Measurements from ENCODE around the gene PDGFA.

The PDGFA gene

GRCh38 chr7:468681-469562 lies 50.7 kb downstream of the PDGFA start:
- Histone ChIP-seq H4K20me1 (ENCODE audit: insufficient read depth, low read length) (no peaks in the 10 kb centered on the region), H3K9me3 (ENCODE audit: insufficient read depth, low read length, severe bottlenecking) (no peaks in the 10 kb centered on the region), H3K27me3 (ENCODE audit: insufficient read depth, low read length, poor library complexity) (no peaks in the 10 kb centered on the region), H3K9ac (ENCODE audit: low read depth, low read length) (no peak overlapping the region), H3K4me3 (ENCODE audit: low read depth in 1 of 2, low read length in 2 of 2) (no peak overlapping the region), H3K4me1 (ENCODE audit: insufficient read depth, low read length) (no peaks in the 10 kb centered on the region), H3K4me2 (ENCODE audit: insufficient read depth, low read length) (no peak overlapping the region), H3K36me3 (ENCODE audit: insufficient read depth, low read length) (no peaks in the 10 kb centered on the region), H3K27ac (ENCODE audit: low read length) (no peak overlapping the region), H3K79me2 (ENCODE audit: insufficient read depth, low read length) (no peaks in the 10 kb centered on the region), H2AFZ (ENCODE audit: low read depth, low read length) (no peak overlapping the region)
- no peak for ATAC-seq (ENCODE audit: insufficient read depth, low read depth)
- TF ChIP-seq EZH2 (IDR thresholded peaks at IDR 0.05; ENCODE audit: borderline replicate concordance, low read depth, low read length, severe bottlenecking) (no peak), CTCF (IDR thresholded peaks at IDR 0.05; ENCODE audit: borderline replicate concordance, extremely low read depth, low read length, poor library complexity, severe bottlenecking) (no peak)
- DNase-seq: no peak

GRCh38 chr7:467856-468545 lies 51.6 kb downstream of the PDGFA start:
- Histone ChIP-seq H3K79me2 (ENCODE audit: insufficient read depth, low read length) (no peaks in the 10 kb centered on the region), H3K9ac (ENCODE audit: low read depth, low read length) (no peak overlapping the region), H3K4me3 (ENCODE audit: low read depth in 1 of 2, low read length in 2 of 2) (no peak overlapping the region), H3K9me3 (ENCODE audit: insufficient read depth, low read length, severe bottlenecking) (no peaks in the 10 kb centered on the region), H3K4me2 (ENCODE audit: insufficient read depth, low read length) (no peak overlapping the region), H4K20me1 (ENCODE audit: insufficient read depth, low read length) (no peaks in the 10 kb centered on the region), H3K27ac (ENCODE audit: low read length) (no peak overlapping the region), H3K4me1 (ENCODE audit: insufficient read depth, low read length) (no peaks in the 10 kb centered on the region), H2AFZ (ENCODE audit: low read depth, low read length) (no peak overlapping the region), H3K27me3 (ENCODE audit: insufficient read depth, low read length, poor library complexity) (no peaks in the 10 kb centered on the region), H3K36me3 (ENCODE audit: insufficient read depth, low read length) (no peaks in the 10 kb centered on the region)
- no peak for ATAC-seq (ENCODE audit: insufficient read depth, low read depth)
- TF ChIP-seq EZH2 (IDR thresholded peaks at IDR 0.05; ENCODE audit: borderline replicate concordance, low read depth, low read length, severe bottlenecking): no peak
- no peak for TF ChIP-seq CTCF (IDR thresholded peaks at IDR 0.05; ENCODE audit: borderline replicate concordance, extremely low read depth, low read length, poor library complexity, severe bottlenecking)
- DNase-seq: no peak

GRCh38 chr7:467393-467828 lies 52.2 kb downstream of the PDGFA start:
- H2AFZ ChIP-seq (ENCODE audit: low read depth, low read length): no peak overlapping the region
- no peak overlapping the region for H3K27ac ChIP-seq (ENCODE audit: low read length)
- H3K4me2 ChIP-seq (ENCODE audit: insufficient read depth, low read length): no peak overlapping the region
- ATAC-seq (ENCODE audit: insufficient read depth, low read depth) (no peak), DNase-seq (no peak)
- no peaks in the 10 kb centered on the region for H3K9me3 ChIP-seq (ENCODE audit: insufficient read depth, low read length, severe bottlenecking)
- no peaks in the 10 kb centered on the region for H3K79me2 ChIP-seq (ENCODE audit: insufficient read depth, low read length)
- no peaks in the 10 kb centered on the region for H3K4me1 ChIP-seq (ENCODE audit: insufficient read depth, low read length)
- TF ChIP-seq CTCF (IDR thresholded peaks at IDR 0.05; ENCODE audit: borderline replicate concordance, extremely low read depth, low read length, poor library complexity, severe bottlenecking) (no peak), EZH2 (IDR thresholded peaks at IDR 0.05; ENCODE audit: borderline replicate concordance, low read depth, low read length, severe bottlenecking) (no peak)
- no peak overlapping the region for H3K4me3 ChIP-seq (ENCODE audit: low read depth in 1 of 2, low read length in 2 of 2)
- H4K20me1 ChIP-seq (ENCODE audit: insufficient read depth, low read length): no peaks in the 10 kb centered on the region
- no peaks in the 10 kb centered on the region for H3K36me3 ChIP-seq (ENCODE audit: insufficient read depth, low read length)
- H3K27me3 ChIP-seq (ENCODE audit: insufficient read depth, low read length, poor library complexity): no peaks in the 10 kb centered on the region
- no peak overlapping the region for H3K9ac ChIP-seq (ENCODE audit: low read depth, low read length)
